GM18858 (cell line): ENCODE results near the gene SETD2.

Experiments
- ATAC-seq: cut with Tn5 transposase; IDR thresholded peaks from one replicate; pipeline ENCODE4 v1.9.1; 2021; ENCODE audit not compliant: unreplicated experiment

SETD2 gene

DNA sequence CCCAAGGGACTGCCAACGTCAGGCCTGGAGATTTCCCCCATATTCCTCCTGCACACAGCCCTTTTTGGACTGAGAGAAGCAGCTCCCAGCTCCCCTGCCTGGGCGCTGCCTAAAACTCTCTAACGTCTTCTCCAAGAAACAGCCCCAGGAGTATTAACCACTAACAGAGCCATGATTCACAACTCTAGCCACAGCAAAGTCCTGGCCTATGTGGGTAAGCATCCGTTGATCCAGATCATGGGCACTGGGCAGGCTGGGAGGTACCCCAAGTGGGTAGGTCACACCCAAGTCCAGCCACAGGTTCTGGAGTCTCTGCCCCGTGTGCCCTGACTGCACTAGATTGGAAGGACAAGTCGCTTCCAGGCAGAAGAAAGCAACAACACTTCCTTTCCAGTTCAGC is 152.5 kb downstream of the SETD2 start:
- no peak for ATAC-seq

- ATAC-seq = no peak
These were observed 153.0 kb downstream of the SETD2 start for GRCh38 chr3:47010910-47011309.

GRCh38 chr3:47010111-47010712 is 153.7 kb downstream of the SETD2 start:
- ATAC-seq = no peak

DNA sequence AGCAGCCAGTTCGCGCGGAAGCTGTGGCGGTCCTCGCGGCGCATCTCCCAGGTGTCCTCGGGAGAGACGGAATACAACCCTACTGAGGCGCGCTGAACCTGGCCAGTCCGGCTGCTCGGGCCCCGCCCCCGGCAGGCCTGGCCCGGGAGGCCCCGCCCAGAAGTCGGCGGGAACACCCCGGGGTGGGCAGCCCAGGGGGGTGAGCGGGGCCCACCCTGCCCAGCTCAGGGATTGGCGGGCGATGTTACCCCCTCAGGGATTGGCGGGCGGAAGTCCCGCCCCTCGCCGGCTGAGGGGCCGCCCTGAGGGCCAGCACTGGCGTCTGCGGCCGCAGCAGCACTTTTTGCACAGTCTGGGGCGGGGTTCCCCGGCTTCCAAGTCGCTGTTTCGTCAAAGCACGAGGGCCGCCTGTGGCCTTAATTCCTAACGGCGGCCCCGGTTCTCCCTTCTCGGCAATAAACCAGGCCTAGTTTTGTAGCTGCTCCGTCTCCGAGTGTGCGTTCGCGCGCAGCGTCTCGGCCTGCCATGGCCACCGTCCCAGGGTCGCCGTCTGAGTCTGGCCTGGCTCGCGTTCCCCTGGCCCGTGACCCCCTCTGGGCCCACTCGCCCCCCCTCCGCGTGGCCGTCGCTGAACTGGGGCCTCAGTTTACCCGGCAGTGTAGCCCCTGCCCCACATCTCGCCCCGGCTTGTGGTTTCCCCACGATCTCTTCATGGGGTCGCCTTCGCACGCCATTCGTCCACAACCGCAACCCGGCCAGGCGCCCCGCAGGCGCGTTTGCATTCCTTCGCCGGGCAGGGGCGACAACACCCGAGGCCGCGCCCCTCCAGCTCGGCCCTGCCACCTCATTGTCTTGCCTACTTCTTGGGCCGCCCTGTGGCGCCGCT is 154.4 kb downstream of the SETD2 start:
- ATAC-seq = peak; percentile 64

DNA sequence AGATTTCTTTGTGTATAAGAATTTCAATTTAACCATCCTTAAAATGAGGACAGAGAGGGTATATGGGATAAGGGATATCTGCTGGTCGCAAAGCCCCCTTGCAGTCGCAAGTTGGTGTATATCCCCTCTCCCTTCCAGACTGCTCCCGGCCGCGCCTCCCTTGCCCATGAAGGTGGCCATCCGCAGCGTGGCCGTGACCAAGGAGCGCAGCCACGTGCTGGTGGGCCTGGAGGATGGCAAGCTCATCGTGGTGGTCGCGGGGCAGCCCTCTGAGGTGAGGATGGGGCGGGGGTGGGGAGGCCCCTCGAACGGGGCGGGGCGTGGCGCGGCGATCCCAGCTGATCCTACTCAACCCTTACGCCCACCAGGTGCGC is 155.1 kb downstream of the SETD2 start:
- no peak for ATAC-seq

GRCh38 chr3:47008234-47008796 is 155.6 kb downstream of the SETD2 start:
- ATAC-seq = no peak

GRCh38 chr3:47007482-47008233 is 156.3 kb downstream of the SETD2 start:
- ATAC-seq = no peak

DNA sequence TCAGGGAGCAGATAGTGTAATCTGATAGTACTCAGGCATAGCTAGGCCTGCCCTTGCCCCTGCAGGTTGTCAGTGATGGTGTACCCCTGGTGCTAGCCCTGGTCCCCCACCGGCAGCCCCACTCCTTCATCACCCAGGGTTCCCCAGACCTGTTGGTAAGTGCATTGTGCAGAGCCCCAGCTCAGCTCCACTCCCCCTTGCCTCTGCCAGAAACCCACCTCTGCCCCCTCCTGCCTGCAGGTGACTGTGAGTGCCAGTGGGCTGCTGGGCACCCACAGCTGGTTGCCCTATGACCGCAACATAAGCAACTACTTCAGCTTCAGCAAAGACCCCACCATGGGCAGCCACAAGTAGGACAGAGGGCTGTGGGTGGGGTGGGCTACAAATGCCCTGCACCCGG is 156.9 kb downstream of the SETD2 start:
- no peak for ATAC-seq

DNA sequence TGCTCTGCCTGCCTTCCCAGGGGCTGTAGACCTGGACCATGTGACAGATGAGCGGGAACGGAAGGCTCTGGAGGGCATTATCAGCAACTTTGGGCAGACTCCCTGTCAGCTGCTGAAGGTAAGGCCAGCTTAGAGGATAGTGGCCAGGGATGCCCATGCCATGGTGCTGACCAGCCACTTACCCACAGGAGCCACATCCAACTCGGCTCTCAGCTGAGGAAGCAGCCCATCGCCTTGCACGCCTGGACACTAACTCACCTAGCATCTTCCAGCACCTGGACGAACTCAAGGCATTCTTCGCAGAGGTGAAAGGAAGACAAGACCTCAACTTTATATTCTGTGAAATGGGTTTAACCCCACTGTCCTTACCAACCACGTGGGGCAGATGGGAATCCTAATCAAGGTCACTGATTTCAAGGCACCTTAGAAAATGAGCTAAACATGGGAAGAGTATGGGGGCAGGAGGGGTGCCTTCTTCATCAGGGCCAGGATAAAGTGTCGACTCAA is 157.7 kb downstream of the SETD2 start:
- ATAC-seq = no peak

GRCh38 chr3:47005212-47006144 is 158.4 kb downstream of the SETD2 start:
- ATAC-seq = no peak

- no peak for ATAC-seq
These were observed 159.3 kb downstream of the SETD2 start for GRCh38 chr3:47004369-47005211.

DNA sequence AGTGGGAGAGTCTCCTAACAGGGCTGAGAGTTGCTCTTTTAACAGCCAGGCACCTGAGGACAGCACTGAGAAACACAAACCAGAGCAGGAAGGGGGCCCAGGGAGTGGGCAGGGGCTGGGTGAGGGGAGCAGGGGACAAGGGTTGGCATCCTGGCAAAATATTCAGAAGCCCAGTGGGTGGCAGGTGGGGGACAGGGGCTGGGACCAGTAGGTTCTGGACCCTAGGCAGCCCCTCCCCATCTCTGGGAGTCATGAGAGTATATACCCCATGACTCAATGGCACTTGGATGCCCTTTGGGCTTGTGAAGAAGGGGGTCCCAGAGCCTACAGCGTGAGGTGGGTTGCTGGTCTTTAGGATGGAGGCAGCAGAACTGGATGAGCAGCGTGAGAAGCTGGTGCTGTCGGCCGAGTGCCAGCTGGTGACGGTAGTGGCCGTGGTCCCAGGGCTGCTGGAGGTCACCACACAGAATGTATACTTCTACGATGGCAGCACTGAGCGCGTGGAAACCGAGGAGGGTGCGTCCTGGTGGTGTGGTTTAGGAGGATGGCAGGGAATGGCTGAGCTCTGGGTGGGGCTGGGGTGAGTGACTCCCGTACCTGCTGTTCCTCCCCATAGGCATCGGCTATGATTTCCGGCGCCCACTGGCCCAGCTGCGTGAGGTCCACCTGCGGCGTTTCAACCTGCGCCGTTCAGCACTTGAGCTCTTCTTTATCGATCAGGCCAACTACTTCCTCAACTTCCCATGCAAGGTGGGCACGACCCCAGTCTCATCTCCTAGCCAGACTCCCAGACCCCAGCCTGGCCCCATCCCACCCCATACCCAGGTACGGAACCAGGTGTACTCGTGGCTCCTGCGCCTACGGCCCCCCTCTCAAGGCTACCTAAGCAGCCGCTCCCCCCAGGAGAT is 160.2 kb downstream of the SETD2 start:
- ATAC-seq = no peak

DNA sequence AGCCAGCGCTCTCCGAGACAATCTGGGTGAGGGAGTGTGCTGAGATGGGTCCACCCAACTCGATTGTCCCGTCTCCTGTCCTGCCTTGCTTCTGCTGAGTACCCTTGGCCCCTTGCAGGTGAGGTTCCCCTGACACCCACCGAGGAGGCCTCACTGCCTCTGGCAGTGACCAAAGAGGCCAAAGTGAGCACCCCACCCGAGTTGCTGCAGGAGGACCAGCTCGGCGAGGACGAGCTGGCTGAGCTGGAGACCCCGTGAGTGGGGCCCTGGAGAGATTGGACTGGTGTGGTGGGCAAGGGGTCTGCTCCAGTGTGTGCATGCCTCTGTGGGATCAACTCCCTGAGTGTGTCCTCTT is 160.9 kb downstream of the SETD2 start:
- ATAC-seq = no peak

GRCh38 chr3:47002171-47003055 is 161.5 kb downstream of the SETD2 start:
- ATAC-seq = no peak

- ATAC-seq = no peak
These were observed 162.2 kb downstream of the SETD2 start for GRCh38 chr3:47001731-47002170.

DNA sequence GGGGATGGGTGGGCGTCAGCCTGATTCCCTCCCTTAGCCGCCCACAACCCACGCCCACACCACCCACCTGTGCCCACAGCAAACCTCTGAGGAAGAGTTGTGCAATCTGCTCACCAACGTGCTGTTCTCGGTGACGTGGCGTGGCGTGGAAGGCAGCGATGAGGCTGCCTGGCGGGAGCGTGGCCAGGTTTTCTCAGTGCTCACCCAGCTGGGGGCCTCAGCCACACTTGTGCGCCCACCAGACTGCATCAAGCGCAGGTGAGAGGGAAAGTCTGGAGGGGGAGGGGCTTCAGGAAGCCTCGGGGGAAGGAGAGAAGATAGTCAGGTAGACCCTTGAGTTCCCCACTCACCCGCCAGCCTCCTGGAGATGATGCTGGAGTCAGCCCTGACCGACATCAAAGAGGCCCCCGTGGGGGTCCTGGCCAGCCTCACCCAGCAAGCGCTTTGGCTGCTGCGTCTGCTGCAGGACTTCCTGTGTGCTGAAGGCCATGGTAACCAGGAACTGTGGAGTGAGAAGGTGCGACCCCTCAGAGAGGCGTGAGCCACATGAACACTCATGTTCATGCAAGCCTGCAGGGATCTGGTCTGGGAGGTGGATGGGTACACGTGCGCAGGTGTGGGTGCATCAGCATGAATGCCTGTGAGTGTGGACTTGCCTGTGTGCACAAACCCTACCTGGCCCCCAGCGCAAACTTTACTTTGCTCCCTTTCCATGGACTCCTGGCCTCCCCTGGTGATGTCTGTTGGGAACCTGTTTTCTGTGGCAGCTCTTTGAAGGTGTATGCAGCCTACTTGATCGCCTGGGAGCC is 162.8 kb downstream of the SETD2 start:
- no peak for ATAC-seq
